Smooth muscle cell (in vitro differentiated cells): ENCODE measurements around the gene DHX58. TPM values are rescaled to one million over a fixed set of nuclear protein-coding genes. Genes with fewer than 3 reads are reported as not detected.

Experiments
- DNase-seq: peaks from one replicate; lab custom pipeline; 2025; ENCODE audit not compliant: unreplicated experiment; lab: John Stamatoyannopoulos, UW
- H2AFZ ChIP-seq: fragments of 200-600 bp; sonication (generic); 2 replicates; pipeline ENCODE4 v1.6.0; 2016; ENCODE audit warnings: antibody characterized with exemption, low read depth, mild to moderate bottlenecking
- H3F3A ChIP-seq: fragments of 200-600 bp; sonication (generic); 2 replicates; pipeline ENCODE4 v1.6.0; 2017; ENCODE audit warnings: antibody characterized with exemption, low read depth
- H3K27ac ChIP-seq: fragments of 200-600 bp; sonication (generic); 2 replicates; pipeline ENCODE4 v1.5.1; 2016; ENCODE audit warnings: low read depth, mild to moderate bottlenecking
- H3K27me3 ChIP-seq: fragments of 200-600 bp; sonication (generic); 2 replicates; pipeline ENCODE4 v1.6.1; 2016; ENCODE audit warnings: low read depth, mild to moderate bottlenecking
- H3K36me3 ChIP-seq: fragments of 200-600 bp; sonication (generic); 2 replicates; pipeline ENCODE4 v1.5.1; 2016; ENCODE audit warnings: low read depth
- H3K4me1 ChIP-seq: fragments of 200-600 bp; sonication (generic); 2 replicates; pipeline ENCODE4 v1.5.1; 2016; ENCODE audit warnings: low read depth
- H3K4me2 ChIP-seq: fragments of 200-600 bp; sonication (generic); 2 replicates; pipeline ENCODE4 v1.6.0; 2016; ENCODE audit warnings: mild to moderate bottlenecking
- H3K4me3 ChIP-seq: fragments of 200-600 bp; sonication (generic); 2 replicates; pipeline ENCODE4 v1.5.1; 2016; ENCODE audit warnings: mild to moderate bottlenecking
- H3K79me2 ChIP-seq: fragments of 200-600 bp; sonication (generic); 2 replicates; pipeline ENCODE4 v1.6.0; 2016; ENCODE audit warnings: low read depth, mild to moderate bottlenecking
- H3K9ac ChIP-seq: fragments of 200-600 bp; sonication (generic); 2 replicates; pipeline ENCODE4 v1.6.0; 2016; ENCODE audit warnings: low read depth
- H3K9me3 ChIP-seq: fragments of 200-600 bp; sonication (generic); replicated peaks from 2 replicates; pipeline ENCODE4 v1.5.1; 2016; ENCODE audit warnings: low read depth
- H4K20me1 ChIP-seq: fragments of 200-600 bp; sonication (generic); 2 replicates; pipeline ENCODE4 v1.6.0; 2016; ENCODE audit warnings: low read depth
- WGBS: methylation state at CpG from one replicate; pipeline ENCODE4 v1.1.7; 2016; ENCODE audit warnings: low lambda C conversion rate; 5-methylcytosine and 5-hydroxymethylcytosine counted together
- polyA plus RNA-seq: library from polyadenylated mRNA; unstranded; fragments of >200 nt; fragmentation: Nextera tagmentation; extraction: Ambion mirVana; gene quantifications from 2 replicates; pipeline ENCODE4 v1.2.1, GENCODE V29; 2016
- total RNA-seq: library from RNA; depleted of rRNA; stranded (reverse); fragments of >200 nt; gene quantifications from 2 replicates; pipeline ENCODE4 v1.2.3, GENCODE V29; 2014
- TF ChIP-seq, protein P1 (sequence below): fragments of 200-600 bp; sonication (generic); IDR thresholded peaks from 2 replicates; pipeline ENCODE4 v1.5.1; 2017; ENCODE audit warnings: borderline replicate concordance, mild to moderate bottlenecking, antibody characterized with exemption; ENCODE audit not compliant: insufficient read depth, poor library complexity, severe bottlenecking

The DHX58 gene
- total and polyA plus RNA-seq, 2 experiments from 2014 or later: 1.0 TPM; not detected in 1

- Histone ChIP-seq H3K9ac (no peak overlapping the region), H3K36me3 (no peaks in the 10 kb centered on the region), H3K27ac (no peak overlapping the region), H3K4me2 (peak overlapping the region; percentile 79), H3K9me3 (no peaks in the 10 kb centered on the region), H3F3A (no peaks in the 10 kb centered on the region), H3K4me1 (no peaks in the 10 kb centered on the region), H3K79me2 (no peaks in the 10 kb centered on the region), H2AFZ (no peak overlapping the region), H3K27me3 (peaks cover 40% of the 10 kb centered on the region), H3K4me3 (peak overlapping the region; percentile 31), H4K20me1 (no peaks in the 10 kb centered on the region)
- TF ChIP-seq, protein P1, sequence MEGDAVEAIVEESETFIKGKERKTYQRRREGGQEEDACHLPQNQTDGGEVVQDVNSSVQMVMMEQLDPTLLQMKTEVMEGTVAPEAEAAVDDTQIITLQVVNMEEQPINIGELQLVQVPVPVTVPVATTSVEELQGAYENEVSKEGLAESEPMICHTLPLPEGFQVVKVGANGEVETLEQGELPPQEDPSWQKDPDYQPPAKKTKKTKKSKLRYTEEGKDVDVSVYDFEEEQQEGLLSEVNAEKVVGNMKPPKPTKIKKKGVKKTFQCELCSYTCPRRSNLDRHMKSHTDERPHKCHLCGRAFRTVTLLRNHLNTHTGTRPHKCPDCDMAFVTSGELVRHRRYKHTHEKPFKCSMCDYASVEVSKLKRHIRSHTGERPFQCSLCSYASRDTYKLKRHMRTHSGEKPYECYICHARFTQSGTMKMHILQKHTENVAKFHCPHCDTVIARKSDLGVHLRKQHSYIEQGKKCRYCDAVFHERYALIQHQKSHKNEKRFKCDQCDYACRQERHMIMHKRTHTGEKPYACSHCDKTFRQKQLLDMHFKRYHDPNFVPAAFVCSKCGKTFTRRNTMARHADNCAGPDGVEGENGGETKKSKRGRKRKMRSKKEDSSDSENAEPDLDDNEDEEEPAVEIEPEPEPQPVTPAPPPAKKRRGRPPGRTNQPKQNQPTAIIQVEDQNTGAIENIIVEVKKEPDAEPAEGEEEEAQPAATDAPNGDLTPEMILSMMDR: no peak
- 12% methylated on average over 39 of the region's 67 CpGs for WGBS
- no peak for DNase-seq
Measured at GRCh38 chr17:42072323-42073187, 40.0 kb downstream of the DHX58 start.

DNA sequence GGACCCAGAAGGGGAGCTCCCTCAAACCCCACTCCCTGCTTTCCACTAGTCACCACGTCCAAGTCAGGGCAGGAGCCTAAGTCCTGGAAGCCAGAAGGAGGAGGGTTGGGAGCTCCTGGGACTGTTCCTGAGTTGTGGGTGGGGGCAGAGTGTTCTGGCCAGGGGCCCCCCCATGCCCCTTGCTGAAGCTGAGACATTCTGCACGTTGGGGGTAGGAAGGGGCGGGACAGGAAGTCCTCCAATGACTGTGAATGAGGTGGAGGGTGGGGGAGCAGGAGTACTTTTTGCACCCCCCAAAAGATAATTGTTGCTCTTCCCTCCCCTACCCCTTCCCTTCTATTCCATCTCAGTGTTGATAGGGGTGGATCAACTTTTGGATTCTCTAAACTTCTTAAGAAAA lies 40.7 kb downstream of the DHX58 start:
- Histone ChIP-seq H3K9me3 (no peaks in the 10 kb centered on the region), H2AFZ (no peak overlapping the region), H4K20me1 (no peaks in the 10 kb centered on the region), H3K4me1 (no peaks in the 10 kb centered on the region), H3K4me2 (peak overlapping the region; percentile 79), H3K9ac (no peak overlapping the region), H3K36me3 (no peaks in the 10 kb centered on the region), H3F3A (no peaks in the 10 kb centered on the region), H3K79me2 (no peaks in the 10 kb centered on the region), H3K27ac (no peak overlapping the region), H3K4me3 (no peak overlapping the region), H3K27me3 (peaks cover 40% of the 10 kb centered on the region)
- DNase-seq: no peak
- 33% methylated on average over 3 of the region's 3 CpGs for WGBS
- TF ChIP-seq, protein P1: no peak

DNA sequence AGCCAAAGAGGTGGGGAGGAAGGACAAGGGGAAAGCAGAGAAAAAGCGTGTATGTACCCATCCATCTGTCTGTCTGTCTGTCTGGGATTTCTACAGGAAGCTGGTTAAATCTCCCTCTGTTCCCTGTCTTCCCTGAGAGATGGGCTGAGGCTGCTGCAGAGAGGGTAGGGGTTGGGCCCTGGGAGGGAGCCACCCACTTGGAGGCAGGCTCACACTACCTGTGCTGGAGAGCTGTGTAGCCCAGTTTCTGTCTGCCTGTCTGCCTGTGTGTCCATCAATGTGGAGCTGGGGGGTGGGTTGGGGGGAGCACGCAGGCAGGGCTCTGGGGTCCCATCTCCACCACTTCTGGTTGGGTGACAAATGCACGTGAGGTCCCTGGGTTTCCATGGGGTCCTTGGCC lies 43.5 kb downstream of the DHX58 start:
- Histone ChIP-seq H4K20me1 (no peaks in the 10 kb centered on the region), H3F3A (no peaks in the 10 kb centered on the region), H3K4me3 (no peak overlapping the region), H3K4me1 (no peaks in the 10 kb centered on the region), H3K79me2 (no peaks in the 10 kb centered on the region), H3K36me3 (no peaks in the 10 kb centered on the region), H3K27me3 (peaks cover 39% of the 10 kb centered on the region), H3K27ac (no peak overlapping the region), H3K4me2 (no peak overlapping the region), H2AFZ (no peak overlapping the region), H3K9ac (no peak overlapping the region), H3K9me3 (no peaks in the 10 kb centered on the region)
- DNase-seq: no peak
- whole genome bisulfite sequencing: 69% methylated on average over 3 of the region's 3 CpGs
- TF ChIP-seq, protein P1: no peak
